Islet precursor cell (in vitro differentiated cells): ENCODE data around the gene CD2BP2.

Experiments
- DNase-seq: peaks from one replicate; pipeline ENCODE4 v3.0.0-alpha.2; 2018

CD2BP2 gene

GRCh38 chr16:30378236-30379157 is 23.4 kb upstream of the CD2BP2 start:
- DNase-seq, result peak; percentile 100

DNA sequence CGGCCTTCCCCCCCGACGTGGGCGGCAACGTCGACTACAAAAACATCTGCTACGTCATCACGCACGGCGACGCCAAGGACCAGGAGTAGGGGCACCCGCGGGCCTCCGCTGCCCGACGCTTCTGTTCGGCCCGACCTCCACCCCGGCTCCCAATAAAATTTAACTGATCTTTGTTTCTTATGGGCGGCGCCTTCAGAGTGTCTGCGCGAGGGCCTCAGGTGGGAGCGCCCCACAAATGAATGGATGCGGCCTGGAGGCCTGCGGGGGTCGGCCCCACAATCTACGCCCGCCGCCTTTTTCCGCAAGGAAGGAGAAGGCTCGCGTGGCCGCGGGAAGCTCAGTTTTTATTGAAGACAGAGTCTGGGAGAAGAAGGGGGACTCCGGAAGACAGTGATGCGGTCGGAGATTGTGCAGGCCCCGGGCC is 22.7 kb upstream of the CD2BP2 start:
- peak; percentile 94 for DNase-seq

- DNase-seq, result no peak
These were observed 22.1 kb upstream of the CD2BP2 start for GRCh38 chr16:30377050-30377811.

DNA sequence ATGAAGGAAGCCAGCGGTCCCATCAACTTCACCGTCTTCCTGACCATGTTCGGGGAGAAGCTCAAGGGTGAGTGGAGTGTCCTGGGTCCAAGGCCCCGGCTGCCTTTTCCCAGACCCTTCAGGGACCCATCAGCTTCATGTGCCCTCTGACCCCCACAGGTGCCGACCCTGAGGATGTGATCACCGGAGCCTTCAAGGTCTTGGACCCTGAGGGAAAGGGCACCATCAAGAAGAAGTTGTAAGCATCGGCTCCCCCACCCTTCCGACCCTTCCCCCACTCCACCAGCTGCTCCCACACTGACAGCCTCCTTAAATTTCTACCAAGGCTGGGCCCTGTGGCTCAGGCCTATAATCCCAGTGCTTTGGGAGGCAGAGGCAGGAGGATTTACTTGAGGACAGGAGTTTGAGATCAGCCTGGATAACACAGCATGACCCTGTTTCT is 21.4 kb upstream of the CD2BP2 start:
- no peak for DNase-seq

- peak; percentile 50 for DNase-seq
These were observed 20.8 kb upstream of the CD2BP2 start for GRCh38 chr16:30375864-30376263.

GRCh38 chr16:30374538-30374937 is 19.4 kb upstream of the CD2BP2 start, which contains the start of gene MYL11:
TSS of gene MYL11 (plus strand) at chr16:30374802. CDS start at chr16:30374858, 56 bp downstream.
- peak; percentile 41 for DNase-seq

DNA sequence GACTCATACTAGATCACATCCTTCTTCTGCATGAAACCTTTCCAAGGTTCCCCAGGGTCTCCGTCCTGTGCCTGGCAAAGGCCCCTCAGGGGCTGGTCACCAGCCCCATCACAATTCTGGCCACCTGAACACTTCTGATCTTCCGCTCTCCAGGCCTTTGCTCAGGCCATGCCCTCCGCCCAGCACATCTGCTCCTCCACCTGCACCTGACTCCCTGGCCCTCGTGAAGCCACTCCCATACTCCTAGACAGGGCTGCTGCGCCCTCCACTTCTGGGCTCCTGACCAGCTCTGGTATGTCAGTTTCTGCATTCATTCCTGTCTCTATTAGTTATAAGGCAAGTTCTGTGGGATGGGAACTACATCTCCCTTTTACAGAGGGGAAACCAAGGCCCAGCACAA is 17.6 kb upstream of the CD2BP2 start:
- DNase-seq, result no peak

DNA sequence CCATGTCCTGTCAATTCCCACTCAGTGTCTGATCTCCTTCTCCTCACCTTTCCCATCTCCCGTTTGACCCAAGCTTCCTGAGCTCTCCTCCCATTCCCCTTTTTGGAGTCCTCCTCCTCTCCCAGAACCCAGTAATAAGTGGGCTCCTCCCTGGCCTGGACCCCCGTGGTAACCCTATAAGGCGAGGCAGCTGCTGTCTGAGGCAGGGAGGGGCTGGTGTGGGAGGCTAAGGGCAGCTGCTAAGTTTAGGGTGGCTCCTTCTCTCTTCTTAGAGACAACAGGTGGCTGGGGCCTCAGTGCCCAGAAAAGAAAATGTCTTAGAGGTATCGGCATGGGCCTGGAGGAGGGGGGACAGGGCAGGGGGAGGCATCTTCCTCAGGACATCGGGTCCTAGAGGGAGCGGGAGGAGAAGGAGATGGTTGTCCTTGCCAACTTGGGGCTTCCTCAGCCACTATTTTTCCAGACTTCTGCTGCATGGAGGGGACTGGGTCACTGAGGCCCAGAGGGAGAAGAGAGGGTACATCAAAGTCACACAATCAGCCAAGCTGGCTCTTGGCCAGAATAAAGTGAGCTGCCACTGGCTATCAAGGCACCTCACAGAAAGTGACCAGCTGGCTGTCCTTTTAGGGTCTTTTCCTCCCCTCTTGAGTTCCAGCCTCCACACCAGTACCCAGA is 17.1 kb upstream of the CD2BP2 start:
- no peak for DNase-seq

DNA sequence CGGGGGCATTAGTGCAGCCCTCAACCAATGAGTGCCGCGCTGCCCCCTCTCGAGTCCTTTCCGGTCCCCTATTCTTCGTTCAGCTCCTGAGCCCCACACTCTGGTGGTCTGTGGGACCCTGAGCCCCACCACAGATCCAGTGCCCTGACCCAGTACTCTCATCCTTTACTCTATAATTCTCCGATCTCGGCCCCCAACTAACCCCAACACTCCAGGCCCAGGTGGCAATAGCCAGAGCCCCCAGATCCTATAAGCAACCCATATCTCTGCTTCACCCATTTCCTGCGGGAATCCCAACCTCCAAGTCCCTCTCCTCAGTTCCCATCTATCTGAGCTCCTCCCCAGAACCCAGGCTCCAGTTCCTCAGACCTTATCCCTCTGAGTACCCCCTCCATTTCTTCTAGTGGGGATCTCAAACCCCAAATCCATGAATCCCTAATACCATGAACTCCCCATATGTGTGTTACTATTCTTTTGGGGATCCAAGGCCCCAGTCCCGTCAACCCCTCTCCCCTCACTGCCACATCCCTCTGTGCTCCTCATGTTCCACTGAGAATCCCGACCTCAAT is 16.2 kb upstream of the CD2BP2 start:
- DNase-seq, result peak; percentile 47

- DNase-seq, result peak; percentile 100
These were observed 15.5 kb upstream of the CD2BP2 start, which contains the start of gene TBC1D10B for GRCh38 chr16:30370456-30371247. TSS of gene TBC1D10B (minus strand) at chr16:30370494. CDS start at chr16:30370183, 311 bp downstream.

DNA sequence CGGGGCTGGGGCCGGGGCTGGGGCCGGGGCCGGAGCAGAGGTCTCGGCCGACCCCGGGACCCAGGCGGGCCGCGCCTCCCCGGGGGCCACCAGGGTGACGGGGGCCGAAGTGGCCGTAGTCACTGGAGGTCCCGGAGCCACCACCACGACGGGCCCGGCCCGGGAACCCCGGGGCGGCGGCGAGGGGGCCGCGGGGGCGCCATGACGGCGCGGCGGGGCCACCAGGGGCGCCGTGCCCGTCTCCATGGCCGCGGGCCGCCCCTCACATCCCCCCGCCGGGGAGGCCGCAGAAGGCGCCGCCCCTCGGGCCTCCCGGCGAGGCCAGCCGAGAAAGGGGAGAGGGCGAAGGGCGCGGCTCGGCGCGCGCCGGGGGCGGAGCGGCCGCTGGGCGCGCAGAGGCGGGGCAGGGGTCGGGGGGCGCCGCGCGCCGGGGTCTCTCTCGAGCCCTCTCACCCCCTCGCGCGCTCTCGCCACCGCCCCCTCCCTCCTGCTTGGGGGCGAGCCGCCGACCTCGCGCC is 14.9 kb upstream of the CD2BP2 start:
- DNase-seq, result no peak

DNA sequence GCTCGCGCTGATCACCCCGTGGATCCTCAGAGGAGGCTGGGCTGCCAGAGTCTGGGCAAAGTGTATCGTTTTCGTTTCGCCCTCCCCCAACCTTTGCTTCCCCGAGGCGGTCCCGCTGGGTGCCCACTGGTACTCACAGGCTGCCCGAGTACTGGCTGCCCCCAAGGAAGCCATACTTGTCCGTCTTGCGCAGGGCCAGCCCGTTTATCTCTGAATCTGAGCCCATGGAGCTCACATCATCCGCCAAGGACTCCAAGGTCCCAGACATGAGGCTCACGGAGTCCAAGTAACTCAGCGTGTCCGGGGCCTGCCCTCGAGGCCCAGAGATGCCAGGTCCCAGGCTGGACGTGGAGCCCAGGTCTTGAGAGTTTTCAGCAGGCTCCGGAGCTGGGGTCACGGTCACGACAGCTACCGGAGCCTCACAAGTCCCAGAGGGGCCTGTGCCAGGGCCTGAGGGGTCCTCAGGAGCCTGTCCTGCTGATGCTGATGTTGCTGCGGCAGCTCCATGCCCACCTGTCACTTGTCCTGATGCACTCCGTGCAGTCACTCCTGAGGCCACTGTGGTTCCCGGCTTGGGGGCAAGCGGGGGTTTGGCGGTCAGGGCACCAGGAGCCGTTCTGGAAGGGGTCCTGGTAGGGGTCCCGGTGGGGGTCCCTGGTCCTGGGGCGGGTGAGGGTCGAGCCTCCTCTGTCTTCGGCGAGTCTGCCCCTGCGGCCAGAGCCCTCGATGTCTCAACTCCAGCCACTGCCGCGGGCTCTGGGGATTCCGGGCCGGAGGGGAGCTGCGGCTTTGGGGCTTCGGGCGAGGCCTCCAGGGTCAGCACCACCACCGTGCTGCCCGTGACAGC is 14.2 kb upstream of the CD2BP2 start:
- DNase-seq, result peak; percentile 60

- peak; percentile 52 for DNase-seq
These were observed 13.6 kb upstream of the CD2BP2 start for GRCh38 chr16:30368792-30369090.

- peak; percentile 55 for DNase-seq
These were observed 13.1 kb upstream of the CD2BP2 start for GRCh38 chr16:30368122-30368791.

GRCh38 chr16:30367349-30368009 is 12.4 kb upstream of the CD2BP2 start:
- DNase-seq, result peak; percentile 45

DNA sequence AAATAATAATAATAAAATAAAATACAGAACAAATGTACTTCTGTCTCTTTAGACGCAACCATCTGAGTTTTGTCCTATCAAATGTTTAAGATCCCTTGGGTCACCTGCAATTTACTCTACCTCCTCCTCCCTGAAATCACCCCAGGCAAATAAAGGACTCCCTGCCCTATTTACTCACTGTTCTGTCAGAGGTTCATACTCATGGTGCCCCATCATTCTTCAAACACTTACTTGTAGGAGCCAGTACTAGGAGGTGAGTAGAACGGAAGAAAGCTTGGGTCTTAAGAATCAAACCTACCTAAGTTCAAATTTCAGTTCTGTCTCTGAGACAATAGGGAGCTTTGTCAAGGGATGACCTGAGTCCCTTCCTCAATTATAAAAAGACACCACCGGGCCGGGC is 11.4 kb upstream of the CD2BP2 start:
- no peak for DNase-seq

GRCh38 chr16:30365200-30365599 is 10.1 kb upstream of the CD2BP2 start:
- DNase-seq, result no peak

DNA sequence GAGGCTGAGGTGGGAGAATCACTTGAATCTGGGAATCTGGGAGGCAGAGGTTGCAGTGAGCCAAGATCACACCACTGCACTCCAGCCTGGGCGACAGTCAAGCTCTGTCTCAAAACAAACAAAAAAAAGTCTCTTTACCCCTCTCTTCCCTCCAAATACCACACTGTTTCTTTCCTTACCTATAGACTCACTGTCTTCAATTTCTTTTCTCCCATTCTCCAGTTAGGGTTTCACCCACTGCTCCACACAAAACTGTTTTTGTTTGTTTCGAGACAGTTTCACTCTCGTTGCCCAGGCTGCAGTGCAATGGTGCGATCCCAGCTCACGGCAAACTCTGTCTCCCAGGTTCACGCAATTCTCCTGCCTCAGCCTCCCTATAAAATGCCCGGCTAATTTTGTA is 6.1 kb upstream of the CD2BP2 start:
- DNase-seq, result no peak

- DNase-seq, result peak; percentile 69
These were observed 4.7 kb upstream of the CD2BP2 start for GRCh38 chr16:30359871-30360170.
